H1 (cell line): ENCODE data around the gene CXCL16. TPM values are rescaled to one million over a fixed set of nuclear protein-coding genes. Genes with fewer than 3 reads are reported as not detected.
A peak's percentile ranks its signal among the peaks of the same experiment; 100 is the strongest.

ENCODE experiments used
- CTCF ChIA-PET: fragments of 300-600 bp; sonication (Branson Sonifier 250); formaldehyde crosslinking; loops from one replicate; lab custom pipeline; 2021; ENCODE audit not compliant: partially characterized antibody; lab: Charles Lee
- POLR2A ChIA-PET: fragments of 300-600 bp; sonication (Branson Sonifier 250); formaldehyde crosslinking; loops from one replicate; lab custom pipeline; 2021; ENCODE audit warnings: inconsistent platforms; ENCODE audit not compliant: partially characterized antibody; lab: Charles Lee
- DNase-seq, 2 experiments: peaks; one replicate each; pipeline versions ENCODE4 v3.0.0 to v3.0.0-alpha.2; 2010 to 2022; ENCODE audit warnings: low spot score in 2 of 2, low read depth in 1 of 2, mixed read lengths in 1 of 2
- FAIRE-seq: peaks from 2 replicates; lab custom pipeline; 2011; peaks lifted over from hg19 to GRCh38; lab: Jason Lieb, UNC
- H2AFZ ChIP-seq: 2 replicates; pipeline ENCODE4 v1.8.1; 2012; ENCODE audit warnings: low read length, inconsistent platforms
- H2AK5ac ChIP-seq: 2 replicates; pipeline ENCODE4 v1.6.1; 2013; ENCODE audit warnings: low read depth, low read length
- H2BK120ac ChIP-seq: replicated peaks from 2 replicates; pipeline ENCODE3; 2013; ENCODE audit warnings: low read depth, low read length, inconsistent platforms
- H2BK12ac ChIP-seq: 2 replicates; pipeline ENCODE4 v1.6.1; 2013; ENCODE audit warnings: low read depth, low read length
- H2BK15ac ChIP-seq: 2 replicates; pipeline ENCODE4 v1.6.1; 2013; ENCODE audit warnings: low read length
- H2BK20ac ChIP-seq: 2 replicates; pipeline ENCODE4 v1.6.1; 2013; ENCODE audit warnings: low read length
- H2BK5ac ChIP-seq: 2 replicates; pipeline ENCODE4 v1.6.1; 2013; ENCODE audit warnings: low read depth, low read length
- H3K14ac ChIP-seq: 2 replicates; pipeline ENCODE4 v1.6.1; 2013; ENCODE audit warnings: inconsistent platforms; ENCODE audit not compliant: insufficient read length
- H3K18ac ChIP-seq: 2 replicates; pipeline ENCODE4 v1.6.1; 2013; ENCODE audit warnings: low read length; ENCODE audit errors: extremely low read depth
- H3K23ac ChIP-seq: 2 replicates; pipeline ENCODE4 v1.6.1; 2013; ENCODE audit warnings: inconsistent platforms; ENCODE audit not compliant: insufficient read length
- H3K23me2 ChIP-seq: 2 replicates; pipeline ENCODE4 v1.6.1; 2013; ENCODE audit warnings: low read depth, low read length
- H3K27ac ChIP-seq: 2 replicates; pipeline ENCODE4 v1.6.1; 2011; ENCODE audit warnings: low read depth, low read length, inconsistent platforms
- H3K27me3 ChIP-seq, 4 experiments: replicated peaks in 1 of 4; 1 replicate in 1 of 4; 2 replicates in 3 of 4; pipeline versions ENCODE4 v1.6.1 to v1.8.1; 2011 to 2013; ENCODE audit warnings: low read length in 3 of 4, mild to moderate bottlenecking in 3 of 4, inconsistent platforms in 2 of 4, mixed read lengths in 2 of 4, moderate library complexity in 1 of 4; ENCODE audit not compliant: control insufficient read depth in 3 of 4, insufficient read depth in 3 of 4; ENCODE audit errors: extremely low read depth in 1 of 4
- H3K36me3 ChIP-seq, 4 experiments: 2 replicates each; pipeline versions ENCODE4 v1.6.1 to v1.8.1; 2011 to 2013; ENCODE audit warnings: mild to moderate bottlenecking in 4 of 4, low read length in 3 of 4, moderate library complexity in 2 of 4, control low read depth in 1 of 4, inconsistent platforms in 1 of 4; ENCODE audit not compliant: insufficient read depth in 4 of 4, control insufficient read depth in 2 of 4
- H3K4ac ChIP-seq: replicated peaks from 2 replicates; pipeline ENCODE3; 2013; ENCODE audit warnings: low read length, low read depth, mixed read lengths, inconsistent platforms; ENCODE audit not compliant: insufficient read length
- H3K4me1 ChIP-seq, 4 experiments: replicated peaks in 1 of 4; 1 replicate in 1 of 4; 2 replicates in 3 of 4; pipeline versions ENCODE4 v1.6.1 to v1.8.1; 2011 to 2013; ENCODE audit warnings: low read length in 3 of 4, inconsistent platforms in 2 of 4, mixed read lengths in 1 of 4; ENCODE audit not compliant: insufficient read depth in 4 of 4, control insufficient read depth in 3 of 4
- H3K4me2 ChIP-seq, 2 experiments: 2 replicates each; pipeline versions ENCODE4 v1.6.1 to v1.8.1; 2011 to 2013; ENCODE audit warnings: low read depth in 2 of 2, low read length in 2 of 2, control low read depth in 1 of 2, inconsistent platforms in 1 of 2, mild to moderate bottlenecking in 1 of 2; ENCODE audit not compliant: insufficient read depth in 1 of 2
- H3K4me3 ChIP-seq, 4 experiments: fragments of 200-600, 300-600 bp in 1 of 4; sonication (generic), shearing (Covaris generic), sonication (Bioruptor Twin) in 1 of 4; 2 replicates each; pipeline versions ENCODE4 v1.5.1 to v1.8.1; 2011 to 2016; ENCODE audit warnings: low read length in 4 of 4, low read depth in 3 of 4, control low read depth in 2 of 4, inconsistent platforms in 2 of 4, mild to moderate bottlenecking in 2 of 4, mixed read lengths in 1 of 4, moderate library complexity in 1 of 4; ENCODE audit not compliant: insufficient read depth in 2 of 4; ENCODE audit errors: extremely low read depth in 1 of 4
- H3K56ac ChIP-seq: replicated peaks from 2 replicates; pipeline ENCODE3; 2013; ENCODE audit warnings: low read depth, mild to moderate bottlenecking, mixed read lengths, low read length, inconsistent platforms; ENCODE audit not compliant: insufficient read length
- H3K79me1 ChIP-seq: 2 replicates; pipeline ENCODE4 v1.6.1; 2013; ENCODE audit warnings: low read depth, low read length, control low read depth
- H3K79me2 ChIP-seq, 2 experiments: 2 replicates each; pipeline versions ENCODE4 v1.6.1 to v1.8.1; 2012 to 2013; ENCODE audit warnings: low read length in 2 of 2, mild to moderate bottlenecking in 2 of 2, inconsistent platforms in 1 of 2; ENCODE audit not compliant: insufficient read depth in 2 of 2, control insufficient read depth in 1 of 2
- H3K9ac ChIP-seq, 4 experiments: replicated peaks in 1 of 4; 1 replicate in 1 of 4; 2 replicates in 3 of 4; pipeline versions ENCODE4 v1.6.1 to v1.8.1; 2011 to 2013; ENCODE audit warnings: low read depth in 3 of 4, low read length in 3 of 4, control low read depth in 2 of 4, mild to moderate bottlenecking in 2 of 4, moderate library complexity in 2 of 4, inconsistent platforms in 1 of 4; ENCODE audit errors: extremely low read depth in 1 of 4
- H3K9me3 ChIP-seq, 2 experiments: 2 replicates each; pipeline versions ENCODE4 v1.6.1 to v1.8.1; 2012 to 2013; ENCODE audit warnings: mild to moderate bottlenecking in 2 of 2, moderate library complexity in 2 of 2, control low read depth in 1 of 2, inconsistent platforms in 1 of 2, low read depth in 1 of 2, low read length in 1 of 2, mixed read lengths in 1 of 2; ENCODE audit not compliant: insufficient read depth in 2 of 2
- H4K20me1 ChIP-seq, 2 experiments: replicated peaks in 1 of 2; 2 replicates each; pipeline versions ENCODE3 to v1.8.1; 2011 to 2013; ENCODE audit warnings: inconsistent platforms in 2 of 2, low read length in 2 of 2, mild to moderate bottlenecking in 1 of 2; ENCODE audit not compliant: insufficient read depth in 2 of 2, control insufficient read depth in 1 of 2
- H4K5ac ChIP-seq: 2 replicates; pipeline ENCODE4 v1.6.1; 2013; ENCODE audit warnings: low read length, low read depth, mixed read lengths, inconsistent platforms; ENCODE audit not compliant: insufficient read length
- H4K8ac ChIP-seq: 2 replicates; pipeline ENCODE4 v1.8.0; 2013; ENCODE audit warnings: mild to moderate bottlenecking, moderate library complexity, low read length, inconsistent platforms; ENCODE audit not compliant: insufficient read depth; ENCODE audit errors: extremely low read depth
- H4K91ac ChIP-seq: replicated peaks from 2 replicates; pipeline ENCODE3; 2013; ENCODE audit warnings: low read length, mixed read lengths, inconsistent platforms; ENCODE audit not compliant: insufficient read length
- ASH2L ChIP-seq: fragments of 200-600, 300-600 bp; sonication (generic); IDR thresholded peaks from one replicate; pipeline ENCODE4 v1.7.1; 2017; ENCODE audit warnings: low read length
- BRCA1 ChIP-seq: IDR thresholded peaks from 2 replicates; pipeline ENCODE4 v1.6.1; 2012; ENCODE audit warnings: low read depth, low read length, improper control_type of control experiment
- EGR1 ChIP-seq: IDR thresholded peaks from 2 replicates; pipeline ENCODE4 v1.6.1; 2011; ENCODE audit warnings: low read depth, low read length, borderline replicate concordance
- FOSL1 ChIP-seq: IDR thresholded peaks from 2 replicates; pipeline ENCODE4 v1.6.1; 2011; ENCODE audit warnings: mild to moderate bottlenecking, low read depth, low read length, moderate library complexity; ENCODE audit not compliant: insufficient read depth
- HDAC2 ChIP-seq, 2 experiments: fragments of 300-600 bp in 1 of 2; sonication (generic) in 1 of 2; IDR thresholded peaks; 2 replicates each; pipeline ENCODE4 v1.6.1; 2011 to 2012; ENCODE audit warnings: low read depth in 2 of 2, low read length in 2 of 2, mild to moderate bottlenecking in 2 of 2, moderate library complexity in 2 of 2, borderline replicate concordance in 1 of 2, inconsistent platforms in 1 of 2
- JUN ChIP-seq: IDR thresholded peaks from 2 replicates; pipeline ENCODE4 v1.6.1; 2011; ENCODE audit warnings: low read depth, mild to moderate bottlenecking, improper control_type of control experiment, low read length
- KDM4A ChIP-seq: IDR thresholded peaks from one replicate; pipeline ENCODE4 v1.7.1; 2012; ENCODE audit warnings: low read depth, mild to moderate bottlenecking, moderate library complexity, low read length, inconsistent platforms; ENCODE audit not compliant: severe bottlenecking
- MAX ChIP-seq: IDR thresholded peaks from 2 replicates; pipeline ENCODE4 v1.6.1; 2012; ENCODE audit warnings: inconsistent platforms
- NRF1 ChIP-seq: IDR thresholded peaks from 2 replicates; pipeline ENCODE4 v1.6.1; 2011; ENCODE audit warnings: mild to moderate bottlenecking, low read depth, low read length, improper control_type of control experiment
- SRF ChIP-seq: IDR thresholded peaks from 2 replicates; pipeline ENCODE4 v1.6.1; 2011; ENCODE audit warnings: mild to moderate bottlenecking, low read depth, low read length, moderate library complexity
- YY1 ChIP-seq: IDR thresholded peaks from 2 replicates; pipeline ENCODE4 v1.6.1; 2011; ENCODE audit warnings: low read depth, mild to moderate bottlenecking, low read length
- WGBS, 2 experiments: shearing (Covaris generic) in 1 of 2; methylation state at CpG; one replicate each; pipeline versions ENCODE4 v1.1.6 to v1.1.7; 2013 to 2015; ENCODE audit warnings: low lambda C conversion rate in 2 of 2, mixed read lengths in 2 of 2, inconsistent platforms in 1 of 2, low coverage in 1 of 2, missing lambda C conversion rate in 1 of 2; ENCODE audit not compliant: insufficient replicate concordance in 2 of 2, insufficient coverage in 1 of 2, insufficient read length in 1 of 2; ENCODE audit errors: extremely low coverage in 1 of 2, missing lambda C conversion rate in 1 of 2; 5-methylcytosine and 5-hydroxymethylcytosine counted together
- polyA plus RNA-seq, 7 experiments: library from polyadenylated mRNA; depleted of rRNA in 3 of 7; stranded (reverse) in 5 of 7; unstranded in 2 of 7; fragments of >200 nt in 5 of 7; fragments of 200-250 nt in 2 of 7; gene quantifications; 1 replicate in 5 of 7; 2 replicates in 1 of 7; 4 replicates in 1 of 7; pipeline versions ENCODE4 v1.2.1 to v1.2.3, GENCODE V29; 2011 to 2013; ENCODE audit warnings: missing spikeins in 2 of 7, mixed read lengths in 2 of 7
- total RNA-seq: library from RNA; stranded (reverse); fragmentation: NEBNext Ultra II Directional; extraction: Animal tissue kit (Norgen Biotek cat#: 25700); gene quantifications from 2 replicates; pipeline ENCODE4 v1.2.1, GENCODE V29; 2021
- TF ChIP-seq, protein P1 (sequence below): IDR thresholded peaks from 2 replicates; pipeline ENCODE4 v1.6.1; 2012; ENCODE audit warnings: low read length, inconsistent platforms

CXCL16 gene
- total and polyA plus RNA-seq, 2 of the 8 experiments (the other 6 are each of a cell fraction or from before 2014, with no cell fraction given) = 3.5 to 4.8 TPM

DNA sequence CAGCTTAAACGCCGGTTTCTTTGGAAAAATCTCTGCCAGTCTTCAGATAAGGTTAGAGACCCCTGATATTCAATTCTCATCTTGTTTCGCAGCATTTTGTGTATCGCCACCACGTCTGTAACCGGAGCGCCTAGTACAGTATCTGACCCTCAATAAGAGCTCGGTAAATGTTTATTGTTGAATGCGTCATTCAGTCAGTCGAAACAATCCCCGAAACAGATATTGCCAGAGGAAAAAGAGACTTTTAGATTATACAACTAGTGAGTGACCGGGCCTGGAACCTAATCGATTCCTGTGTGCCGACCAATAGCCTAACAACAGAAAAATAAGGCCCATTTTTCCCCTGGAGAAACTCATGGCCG lies 36.4 kb downstream of the CXCL16 start:
- H3K18ac ChIP-seq = no peak overlapping the region
- peaks cover 0 to 20% (median 10%) of the 10 kb centered on the region in 4 experiments; a peak in 6 of 7 replicates for H3K4me1 ChIP-seq
- peak overlapping the region; percentile 40 for H2BK5ac ChIP-seq
- H3K79me1 ChIP-seq = peaks cover 4% of the 10 kb centered on the region; the same call in 1 of the 2 replicates
- CTCF ChIA-PET = interaction anchor here (1.2 to 1.5 kb wide), 4 partner anchors 137 to 186 kb away, joined by 3 to 4 read pairs (median 3); no protein-coding TSS in a partner anchor
- FAIRE-seq (no peak), DNase-seq (no peak)
- peak overlapping the region; percentile 87 for H3K27ac ChIP-seq
- peak overlapping the region; percentile 77 to 87 for H3K4me2 ChIP-seq
- no peak overlapping the region for H2AK5ac ChIP-seq
- H2BK12ac ChIP-seq = no peak overlapping the region
- H3K4ac ChIP-seq = no peak overlapping the region
- no peak overlapping the region for H3K14ac ChIP-seq
- H3K4me3 ChIP-seq = peak overlapping the region; percentile 91 to 98 (median 94)
- 7% methylated on average over 15 of the region's 15 CpGs; no CpG with 5 or more reads in 1 of the 2 experiments for WGBS, 2 experiments
- H2AFZ ChIP-seq = no peak overlapping the region
- H3K79me2 ChIP-seq = peaks cover 21 to 56% of the 10 kb centered on the region in 2 experiments
- no peak overlapping the region for H2BK15ac ChIP-seq
- no peak overlapping the region for H2BK20ac ChIP-seq
- H3K23me2 ChIP-seq = peaks cover 5% of the 10 kb centered on the region; the same call in 1 of the 2 replicates
- no peak overlapping the region for H3K56ac ChIP-seq
- H3K36me3 ChIP-seq = no peaks in the 10 kb centered on the region
- H4K91ac ChIP-seq = peak overlapping the region; percentile 66
- H4K8ac ChIP-seq = no peak overlapping the region; the same call in 1 of the 2 replicates
- H4K20me1 ChIP-seq = peaks cover 4 to 9% of the 10 kb centered on the region in 2 experiments
- H3K23ac ChIP-seq = no peak overlapping the region
- POLR2A ChIA-PET = interaction anchor here (0.9 to 3.6 kb wide), 16 partner anchors 8 to 257 kb away, joined by 3 to 14 read pairs (median 3); partner anchors contain the start of gene MED11
- no peak overlapping the region for H4K5ac ChIP-seq
- 0 out of 4 replicates have a peak, but pooled peaks cover 0 to 3% of the 10 kb centered on the region in 2 experiments for H3K9me3 ChIP-seq
- peak overlapping the region; percentile 91 to 95 (median 94) for H3K9ac ChIP-seq
- H3K27me3 ChIP-seq = no peaks in the 10 kb centered on the region
- H2BK120ac ChIP-seq = no peak overlapping the region
- TF ChIP-seq HDAC2 (IDR thresholded peaks at IDR 0.05; ENCODE audit: borderline replicate concordance in 1 of 2, low read depth in 2 of 2, low read length in 2 of 2) (no peak), SRF (no peak), NRF1 (no peak), JUN (no peak), MAX (no peak), ASH2L (no peak), BRCA1 (no peak), KDM4A (no peak), FOSL1 (no peak), EGR1 (no peak), YY1 (no peak)
- TF ChIP-seq, protein P1, sequence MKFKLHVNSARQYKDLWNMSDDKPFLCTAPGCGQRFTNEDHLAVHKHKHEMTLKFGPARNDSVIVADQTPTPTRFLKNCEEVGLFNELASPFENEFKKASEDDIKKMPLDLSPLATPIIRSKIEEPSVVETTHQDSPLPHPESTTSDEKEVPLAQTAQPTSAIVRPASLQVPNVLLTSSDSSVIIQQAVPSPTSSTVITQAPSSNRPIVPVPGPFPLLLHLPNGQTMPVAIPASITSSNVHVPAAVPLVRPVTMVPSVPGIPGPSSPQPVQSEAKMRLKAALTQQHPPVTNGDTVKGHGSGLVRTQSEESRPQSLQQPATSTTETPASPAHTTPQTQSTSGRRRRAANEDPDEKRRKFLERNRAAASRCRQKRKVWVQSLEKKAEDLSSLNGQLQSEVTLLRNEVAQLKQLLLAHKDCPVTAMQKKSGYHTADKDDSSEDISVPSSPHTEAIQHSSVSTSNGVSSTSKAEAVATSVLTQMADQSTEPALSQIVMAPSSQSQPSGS = no peak
